HL-60 (cell line): Measurements from ENCODE around the gene PTPRR.
"Not testable (repeated sequence)": the region's sequence is repeated elsewhere in the genome, so short reads cannot be mapped to it uniquely, and the experiment has no call there.

Source experiments
- GABPA ChIP-seq: IDR thresholded peaks from 2 replicates; pipeline ENCODE4 v1.6.1; 2012; ENCODE audit warnings: low read depth
- POLR2AphosphoS5 ChIP-seq: IDR thresholded peaks from 2 replicates; pipeline ENCODE4 v1.6.1; 2012; ENCODE audit warnings: low read depth
- SPI1 ChIP-seq: IDR thresholded peaks from 2 replicates; pipeline ENCODE4 v1.6.1; 2012; ENCODE audit warnings: low read depth, mild to moderate bottlenecking, borderline replicate concordance
- TF ChIP-seq, protein P1 (sequence below): IDR thresholded peaks from one replicate; pipeline ENCODE4 v1.5.1; 2011; ENCODE audit warnings: low read length, control low read depth, inconsistent platforms; ENCODE audit not compliant: insufficient read depth
- TF ChIP-seq, protein P2 (sequence below): IDR thresholded peaks from 2 replicates; pipeline ENCODE4 v1.6.1; 2012; ENCODE audit warnings: low read depth; ENCODE audit not compliant: insufficient replicate concordance

- not testable (repeated sequence) for TF ChIP-seq POLR2AphosphoS5, GABPA, SPI1
- TF ChIP-seq, protein P1, sequence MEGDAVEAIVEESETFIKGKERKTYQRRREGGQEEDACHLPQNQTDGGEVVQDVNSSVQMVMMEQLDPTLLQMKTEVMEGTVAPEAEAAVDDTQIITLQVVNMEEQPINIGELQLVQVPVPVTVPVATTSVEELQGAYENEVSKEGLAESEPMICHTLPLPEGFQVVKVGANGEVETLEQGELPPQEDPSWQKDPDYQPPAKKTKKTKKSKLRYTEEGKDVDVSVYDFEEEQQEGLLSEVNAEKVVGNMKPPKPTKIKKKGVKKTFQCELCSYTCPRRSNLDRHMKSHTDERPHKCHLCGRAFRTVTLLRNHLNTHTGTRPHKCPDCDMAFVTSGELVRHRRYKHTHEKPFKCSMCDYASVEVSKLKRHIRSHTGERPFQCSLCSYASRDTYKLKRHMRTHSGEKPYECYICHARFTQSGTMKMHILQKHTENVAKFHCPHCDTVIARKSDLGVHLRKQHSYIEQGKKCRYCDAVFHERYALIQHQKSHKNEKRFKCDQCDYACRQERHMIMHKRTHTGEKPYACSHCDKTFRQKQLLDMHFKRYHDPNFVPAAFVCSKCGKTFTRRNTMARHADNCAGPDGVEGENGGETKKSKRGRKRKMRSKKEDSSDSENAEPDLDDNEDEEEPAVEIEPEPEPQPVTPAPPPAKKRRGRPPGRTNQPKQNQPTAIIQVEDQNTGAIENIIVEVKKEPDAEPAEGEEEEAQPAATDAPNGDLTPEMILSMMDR, result not testable (repeated sequence)
- TF ChIP-seq, protein P2, sequence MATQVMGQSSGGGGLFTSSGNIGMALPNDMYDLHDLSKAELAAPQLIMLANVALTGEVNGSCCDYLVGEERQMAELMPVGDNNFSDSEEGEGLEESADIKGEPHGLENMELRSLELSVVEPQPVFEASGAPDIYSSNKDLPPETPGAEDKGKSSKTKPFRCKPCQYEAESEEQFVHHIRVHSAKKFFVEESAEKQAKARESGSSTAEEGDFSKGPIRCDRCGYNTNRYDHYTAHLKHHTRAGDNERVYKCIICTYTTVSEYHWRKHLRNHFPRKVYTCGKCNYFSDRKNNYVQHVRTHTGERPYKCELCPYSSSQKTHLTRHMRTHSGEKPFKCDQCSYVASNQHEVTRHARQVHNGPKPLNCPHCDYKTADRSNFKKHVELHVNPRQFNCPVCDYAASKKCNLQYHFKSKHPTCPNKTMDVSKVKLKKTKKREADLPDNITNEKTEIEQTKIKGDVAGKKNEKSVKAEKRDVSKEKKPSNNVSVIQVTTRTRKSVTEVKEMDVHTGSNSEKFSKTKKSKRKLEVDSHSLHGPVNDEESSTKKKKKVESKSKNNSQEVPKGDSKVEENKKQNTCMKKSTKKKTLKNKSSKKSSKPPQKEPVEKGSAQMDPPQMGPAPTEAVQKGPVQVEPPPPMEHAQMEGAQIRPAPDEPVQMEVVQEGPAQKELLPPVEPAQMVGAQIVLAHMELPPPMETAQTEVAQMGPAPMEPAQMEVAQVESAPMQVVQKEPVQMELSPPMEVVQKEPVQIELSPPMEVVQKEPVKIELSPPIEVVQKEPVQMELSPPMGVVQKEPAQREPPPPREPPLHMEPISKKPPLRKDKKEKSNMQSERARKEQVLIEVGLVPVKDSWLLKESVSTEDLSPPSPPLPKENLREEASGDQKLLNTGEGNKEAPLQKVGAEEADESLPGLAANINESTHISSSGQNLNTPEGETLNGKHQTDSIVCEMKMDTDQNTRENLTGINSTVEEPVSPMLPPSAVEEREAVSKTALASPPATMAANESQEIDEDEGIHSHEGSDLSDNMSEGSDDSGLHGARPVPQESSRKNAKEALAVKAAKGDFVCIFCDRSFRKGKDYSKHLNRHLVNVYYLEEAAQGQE, result not testable (repeated sequence)
Measured at GRCh38 chr12:70735197-70735596, 185.3 kb downstream of the PTPRR start.
